HG02623 (cell line): ENCODE data around the gene GUCY1A1.

Source experiments
- ATAC-seq: cut with Tn5 transposase; IDR thresholded peaks from one replicate; pipeline ENCODE4 v1.9.1; 2021; ENCODE audit warnings: moderate library complexity; ENCODE audit not compliant: unreplicated experiment

The GUCY1A1 gene

GRCh38 chr4:155734065-155734464 is 67.4 kb downstream of the GUCY1A1 start:
- no peak for ATAC-seq

GRCh38 chr4:155734951-155735350 is 68.3 kb downstream of the GUCY1A1 start:
- no peak for ATAC-seq

GRCh38 chr4:155735496-155735895 is 68.8 kb downstream of the GUCY1A1 start:
- ATAC-seq, result no peak

- ATAC-seq, result no peak
Observed at GRCh38 chr4:155738548-155738947, 71.9 kb downstream of the GUCY1A1 start.

- ATAC-seq, result no peak
Observed at GRCh38 chr4:155741546-155741945, 74.9 kb downstream of the GUCY1A1 start.

GRCh38 chr4:155742310-155743015 is 75.8 kb downstream of the GUCY1A1 start:
- ATAC-seq, result no peak

- ATAC-seq, result no peak
Observed at GRCh38 chr4:155745984-155746383, 79.3 kb downstream of the GUCY1A1 start.

- no peak for ATAC-seq
Observed at GRCh38 chr4:155748039-155748438, 81.4 kb downstream of the GUCY1A1 start.

- no peak for ATAC-seq
Observed at GRCh38 chr4:155749041-155749440, 82.4 kb downstream of the GUCY1A1 start.

- ATAC-seq, result no peak
Observed at GRCh38 chr4:155751569-155751968, 84.9 kb downstream of the GUCY1A1 start.

- no peak for ATAC-seq
Observed at GRCh38 chr4:155757745-155758265, 91.2 kb downstream of the GUCY1A1 start.

GRCh38 chr4:155758481-155759371 is 92.1 kb downstream of the GUCY1A1 start, which contains the start of gene GUCY1B1:
GUCY1B1 (plus strand) TSS chr4:155759021; CDS start chr4:155759141, 120 bp downstream.
- peak; percentile 92 for ATAC-seq

- ATAC-seq, result peak; percentile 11
Observed at GRCh38 chr4:155759372-155760252, 93.0 kb downstream of the GUCY1A1 start.

GRCh38 chr4:155761047-155761446 is 94.4 kb downstream of the GUCY1A1 start:
- no peak for ATAC-seq

- ATAC-seq, result no peak
Observed at GRCh38 chr4:155761916-155762315, 95.3 kb downstream of the GUCY1A1 start.

GRCh38 chr4:155762334-155762733 is 95.7 kb downstream of the GUCY1A1 start:
- no peak for ATAC-seq

- no peak for ATAC-seq
Observed at GRCh38 chr4:155763551-155763950, 96.9 kb downstream of the GUCY1A1 start.

GRCh38 chr4:155765149-155765548 is 98.5 kb downstream of the GUCY1A1 start:
- ATAC-seq, result no peak

GRCh38 chr4:155766622-155767021 is 100.0 kb downstream of the GUCY1A1 start:
- ATAC-seq, result no peak

GRCh38 chr4:155768370-155768769 is 101.7 kb downstream of the GUCY1A1 start:
- ATAC-seq, result no peak

GRCh38 chr4:155769090-155769489 is 102.4 kb downstream of the GUCY1A1 start:
- ATAC-seq, result peak; percentile 56
